ENCODE data around the gene PDIK1L.

Gene PDIK1L

DNA sequence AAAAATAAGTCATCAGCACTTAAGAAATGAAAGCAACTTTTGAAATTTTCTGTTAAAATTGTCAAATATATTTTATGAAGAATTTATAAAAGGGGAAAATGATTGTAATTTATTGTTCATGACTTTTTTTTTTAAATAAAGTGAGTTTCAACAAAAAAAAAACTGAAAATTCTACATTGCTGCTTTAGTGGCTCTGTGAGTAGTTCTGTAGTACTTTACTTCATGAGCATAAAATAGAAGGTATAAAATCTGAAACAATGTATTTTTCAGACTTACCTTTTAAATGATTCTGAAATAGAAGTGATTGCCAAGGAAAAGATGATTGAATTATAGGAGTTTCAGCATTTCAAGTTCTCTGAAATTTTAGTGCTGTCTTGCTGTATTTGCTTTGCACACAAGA, 13.8 kb downstream of the PDIK1L start:
- Histone ChIP-seq H3K27me3 (ENCODE audit: insufficient read depth, low read length) (no peaks in the 10 kb centered on the region), H3K27ac (ENCODE audit: low read length) (no peak overlapping the region), H3K36me3 (ENCODE audit: insufficient read depth, low read depth, low read length) (peaks cover 12% of the 10 kb centered on the region; the same call in 1 of the 2 replicates), H3K4me1 (ENCODE audit: insufficient read depth, low read length) (peaks cover 5% of the 10 kb centered on the region; the same call in 1 of the 2 replicates), H3K9me3 (ENCODE audit: insufficient read depth, low read depth, low read length) (no peaks in the 10 kb centered on the region), H3K9ac (ENCODE audit: low read depth, low read length) (no peak overlapping the region), H3K4me3 (ENCODE audit: low read length) (no peak overlapping the region)

- peaks cover 5% of the 10 kb centered on the region; the same call in 1 of the 2 replicates for H3K4me1 ChIP-seq (ENCODE audit: insufficient read depth, low read length)
- H3K27ac ChIP-seq (ENCODE audit: low read length), result no peak overlapping the region
- no peak overlapping the region for H3K4me3 ChIP-seq (ENCODE audit: low read length)
- no peaks in the 10 kb centered on the region for H3K9me3 ChIP-seq (ENCODE audit: insufficient read depth, low read depth, low read length)
- peaks cover 12% of the 10 kb centered on the region; the same call in 1 of the 2 replicates for H3K36me3 ChIP-seq (ENCODE audit: insufficient read depth, low read depth, low read length)
- no peak overlapping the region for H3K9ac ChIP-seq (ENCODE audit: low read depth, low read length)
- no peaks in the 10 kb centered on the region for H3K27me3 ChIP-seq (ENCODE audit: insufficient read depth, low read length)
Observed at GRCh38 chr1:26125946-26126320, 14.3 kb downstream of the PDIK1L start.

DNA sequence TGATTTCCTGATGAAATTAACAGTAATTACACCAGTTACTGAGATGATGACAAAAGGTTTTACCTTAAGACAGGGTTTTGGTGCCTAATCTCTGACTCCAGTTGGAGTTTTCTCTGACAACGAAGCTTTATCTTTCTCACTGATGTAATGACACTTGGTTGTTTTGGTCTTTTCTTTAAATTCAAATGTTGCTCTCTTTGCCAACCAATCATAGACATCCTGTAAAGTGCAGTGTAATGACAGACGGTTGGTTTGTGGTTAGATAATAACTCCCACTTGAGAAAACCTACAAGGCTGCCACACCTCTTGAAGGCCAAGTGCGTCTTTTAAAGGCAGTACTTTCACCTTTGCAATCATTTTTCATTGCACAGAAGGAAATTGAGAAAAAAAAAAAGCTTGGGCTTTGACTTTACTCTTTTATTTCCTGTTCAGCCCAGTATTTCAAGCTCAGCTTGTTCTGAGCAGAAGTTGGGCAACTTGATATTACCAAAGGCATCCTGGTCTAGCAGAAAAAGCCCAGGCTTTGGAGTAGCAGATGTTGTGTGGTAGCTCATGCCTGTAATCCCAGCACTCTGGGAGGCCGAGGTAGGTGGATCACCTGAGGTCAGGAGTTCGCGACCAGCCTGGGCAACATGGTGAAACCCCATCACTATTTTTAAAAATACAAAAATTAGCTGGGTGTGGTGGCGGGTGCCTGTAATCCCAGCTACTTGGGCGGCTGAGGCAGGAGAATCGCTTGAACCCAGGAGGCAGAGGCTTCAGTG, 14.9 kb downstream of the PDIK1L start:
- Histone ChIP-seq H3K9ac (ENCODE audit: low read depth, low read length) (no peak overlapping the region), H3K36me3 (ENCODE audit: insufficient read depth, low read depth, low read length) (peaks cover 12% of the 10 kb centered on the region; the same call in 1 of the 2 replicates), H3K9me3 (ENCODE audit: insufficient read depth, low read depth, low read length) (no peaks in the 10 kb centered on the region), H3K27ac (ENCODE audit: low read length) (no peak overlapping the region), H3K4me3 (ENCODE audit: low read length) (no peak overlapping the region), H3K4me1 (ENCODE audit: insufficient read depth, low read length) (peaks cover 5% of the 10 kb centered on the region; the same call in 1 of the 2 replicates), H3K27me3 (ENCODE audit: insufficient read depth, low read length) (no peaks in the 10 kb centered on the region)

DNA sequence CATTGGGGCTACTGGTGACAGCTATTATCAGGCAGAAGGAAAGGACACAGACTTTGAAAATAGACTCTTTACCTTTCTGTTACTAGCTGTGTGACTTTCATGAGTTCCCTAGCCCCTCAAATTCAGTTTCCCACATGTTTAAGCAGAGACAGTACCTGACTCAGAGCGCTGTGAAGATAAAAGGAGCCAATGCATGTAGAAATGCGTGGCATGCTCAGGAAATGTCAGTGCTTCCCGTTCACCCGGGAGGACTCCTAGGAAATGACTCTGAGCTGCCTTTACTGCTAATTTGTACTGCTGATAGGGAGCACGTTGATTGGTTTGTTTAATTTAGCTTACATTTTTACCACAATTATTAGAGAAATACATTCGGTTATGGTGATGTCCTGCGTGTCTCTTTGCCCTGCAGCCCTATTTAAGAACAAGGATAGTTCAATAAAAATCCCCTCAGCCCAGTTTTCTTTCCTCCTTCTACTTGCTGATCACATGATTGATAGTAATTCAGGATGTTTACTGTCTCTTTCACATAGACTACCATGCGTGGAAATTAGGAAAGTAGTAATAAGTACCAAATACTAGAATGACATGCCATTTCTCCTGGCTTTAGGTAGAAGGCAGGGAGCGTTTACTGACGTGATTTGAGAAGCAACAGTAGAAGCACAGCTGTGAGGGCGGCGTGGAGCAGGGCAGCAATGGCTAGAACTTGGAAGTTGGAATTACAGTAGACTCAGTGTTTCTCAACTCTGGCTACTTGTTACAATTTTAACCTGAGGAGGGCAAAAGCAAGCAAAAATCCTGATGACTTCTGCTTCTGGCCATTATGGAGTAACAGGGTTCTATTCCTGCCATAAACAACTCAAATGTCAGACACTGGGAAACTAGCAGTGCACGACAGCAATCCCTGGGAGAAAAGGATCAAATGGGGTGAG, 15.9 kb downstream of the PDIK1L start:
- H3K36me3 ChIP-seq (ENCODE audit: insufficient read depth, low read depth, low read length), result peaks cover 4% of the 10 kb centered on the region; the same call in 1 of the 2 replicates
- H3K27me3 ChIP-seq (ENCODE audit: insufficient read depth, low read length), result no peaks in the 10 kb centered on the region
- no peak overlapping the region for H3K9ac ChIP-seq (ENCODE audit: low read depth, low read length)
- peaks cover 5% of the 10 kb centered on the region; the same call in 1 of the 2 replicates for H3K4me1 ChIP-seq (ENCODE audit: insufficient read depth, low read length)
- no peaks in the 10 kb centered on the region for H3K9me3 ChIP-seq (ENCODE audit: insufficient read depth, low read depth, low read length)
- no peak overlapping the region for H3K27ac ChIP-seq (ENCODE audit: low read length)
- no peak overlapping the region for H3K4me3 ChIP-seq (ENCODE audit: low read length)

DNA sequence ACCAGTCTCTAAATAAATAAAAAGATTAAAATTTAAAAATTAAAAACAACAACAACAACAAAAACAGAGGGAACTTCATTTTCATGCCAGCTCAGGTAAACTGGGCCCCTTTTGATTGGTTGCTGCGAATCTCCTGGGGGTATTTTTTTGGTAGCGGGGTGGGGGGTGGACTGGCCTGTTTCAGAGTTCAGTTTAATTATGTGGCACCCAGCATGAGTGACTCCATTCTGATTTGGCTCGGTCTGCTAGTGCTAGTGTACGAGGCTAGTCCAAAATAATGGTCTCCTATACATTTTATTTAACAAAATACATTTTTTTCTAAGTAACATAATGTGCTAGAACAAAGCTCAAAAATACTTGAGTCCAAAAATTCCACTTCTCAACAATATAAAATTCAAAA, 18.2 kb downstream of the PDIK1L start:
- H3K9ac ChIP-seq (ENCODE audit: low read depth, low read length), result no peak overlapping the region
- no peak overlapping the region for H3K27ac ChIP-seq (ENCODE audit: low read length)
- no peak overlapping the region for H3K4me3 ChIP-seq (ENCODE audit: low read length)
- H3K9me3 ChIP-seq (ENCODE audit: insufficient read depth, low read depth, low read length), result no peaks in the 10 kb centered on the region
- H3K4me1 ChIP-seq (ENCODE audit: insufficient read depth, low read length), result peaks cover 5% of the 10 kb centered on the region; the same call in 1 of the 2 replicates
- no peaks in the 10 kb centered on the region for H3K36me3 ChIP-seq (ENCODE audit: insufficient read depth, low read depth, low read length)
- H3K27me3 ChIP-seq (ENCODE audit: insufficient read depth, low read length), result no peaks in the 10 kb centered on the region

DNA sequence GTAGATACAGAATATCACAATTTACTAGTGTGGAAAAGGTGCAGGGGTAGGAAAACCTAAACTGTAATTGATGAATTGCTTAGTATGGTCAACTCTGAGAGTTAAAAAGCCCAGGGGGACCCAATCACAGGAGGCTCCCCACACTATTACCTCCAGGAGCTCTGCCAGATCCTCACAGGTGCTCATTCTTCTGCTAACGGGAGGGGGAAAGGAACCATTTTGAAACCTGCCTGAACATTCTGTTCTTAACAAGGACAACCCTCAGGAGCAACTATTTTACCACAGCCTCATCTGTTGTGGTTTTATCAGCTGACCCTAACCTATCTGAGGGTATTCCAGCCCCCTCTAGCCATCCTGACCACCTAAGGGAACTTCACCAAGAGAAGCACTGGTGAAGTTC, 19.1 kb downstream of the PDIK1L start:
- H3K4me3 ChIP-seq (ENCODE audit: low read length), result no peak overlapping the region
- no peak overlapping the region for H3K9ac ChIP-seq (ENCODE audit: low read depth, low read length)
- no peak overlapping the region for H3K27ac ChIP-seq (ENCODE audit: low read length)
- H3K36me3 ChIP-seq (ENCODE audit: insufficient read depth, low read depth, low read length), result no peaks in the 10 kb centered on the region
- no peaks in the 10 kb centered on the region for H3K9me3 ChIP-seq (ENCODE audit: insufficient read depth, low read depth, low read length)
- H3K4me1 ChIP-seq (ENCODE audit: insufficient read depth, low read length), result peaks cover 5% of the 10 kb centered on the region; the same call in 1 of the 2 replicates
- H3K27me3 ChIP-seq (ENCODE audit: insufficient read depth, low read length), result no peaks in the 10 kb centered on the region

DNA sequence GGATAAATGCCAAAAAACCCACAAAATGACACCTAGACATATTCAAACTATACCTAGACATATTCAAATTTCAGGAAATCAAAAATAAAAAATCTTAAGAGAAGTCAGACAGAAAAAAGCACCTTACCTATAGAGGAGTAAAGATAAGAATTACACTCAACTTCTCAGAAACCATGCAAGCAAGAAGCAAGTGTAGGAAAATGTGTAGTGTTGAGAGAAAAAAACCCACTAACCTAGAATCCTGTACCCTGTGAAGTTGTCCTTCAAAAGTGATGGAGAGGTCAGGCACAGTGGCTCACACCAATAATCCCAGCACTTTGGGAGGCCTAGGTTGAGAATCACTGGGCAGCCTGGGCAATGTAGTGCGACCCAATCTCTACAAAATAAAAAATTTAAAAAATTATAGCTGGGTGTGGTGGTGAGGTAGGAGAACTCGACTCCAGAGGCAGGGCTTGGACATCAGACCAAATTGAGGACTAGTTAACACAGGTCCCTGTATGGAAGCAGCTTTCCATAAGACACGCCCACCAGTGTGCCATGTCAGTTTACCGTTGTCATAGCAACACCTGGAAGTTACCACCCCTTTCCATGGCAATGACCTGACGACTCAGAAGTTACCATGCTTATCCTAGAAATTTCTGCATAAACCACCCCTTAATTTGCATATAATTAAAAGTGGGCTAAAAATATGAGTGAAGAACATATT, 20.7 kb downstream of the PDIK1L start:
- Histone ChIP-seq H3K4me3 (ENCODE audit: low read length) (no peak overlapping the region), H3K4me1 (ENCODE audit: insufficient read depth, low read length) (no peaks in the 10 kb centered on the region), H3K27ac (ENCODE audit: low read length) (no peak overlapping the region), H3K27me3 (ENCODE audit: insufficient read depth, low read length) (no peaks in the 10 kb centered on the region), H3K36me3 (ENCODE audit: insufficient read depth, low read depth, low read length) (no peaks in the 10 kb centered on the region), H3K9ac (ENCODE audit: low read depth, low read length) (no peak overlapping the region), H3K9me3 (ENCODE audit: insufficient read depth, low read depth, low read length) (no peaks in the 10 kb centered on the region)

DNA sequence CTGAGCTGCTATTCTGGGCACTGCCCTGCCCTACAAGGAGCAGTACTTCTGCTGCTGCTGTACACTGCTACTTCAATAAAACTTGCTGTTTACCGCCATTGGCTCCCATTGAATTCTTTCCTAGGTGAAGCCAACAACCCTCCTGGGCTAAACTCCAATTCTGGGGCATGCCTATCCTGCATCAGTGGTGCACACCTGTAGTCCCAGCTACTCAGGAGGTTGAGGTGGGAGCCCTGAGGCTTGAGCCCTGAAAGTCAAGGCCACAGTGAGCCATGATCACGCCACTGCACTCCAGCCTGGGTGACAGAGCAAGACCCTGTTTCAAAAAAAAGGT, 21.2 kb downstream of the PDIK1L start:
- Histone ChIP-seq H3K4me3 (ENCODE audit: low read length) (no peak overlapping the region), H3K4me1 (ENCODE audit: insufficient read depth, low read length) (no peaks in the 10 kb centered on the region), H3K36me3 (ENCODE audit: insufficient read depth, low read depth, low read length) (no peaks in the 10 kb centered on the region), H3K9me3 (ENCODE audit: insufficient read depth, low read depth, low read length) (no peaks in the 10 kb centered on the region), H3K27me3 (ENCODE audit: insufficient read depth, low read length) (no peaks in the 10 kb centered on the region), H3K27ac (ENCODE audit: low read length) (no peak overlapping the region), H3K9ac (ENCODE audit: low read depth, low read length) (no peak overlapping the region)

DNA sequence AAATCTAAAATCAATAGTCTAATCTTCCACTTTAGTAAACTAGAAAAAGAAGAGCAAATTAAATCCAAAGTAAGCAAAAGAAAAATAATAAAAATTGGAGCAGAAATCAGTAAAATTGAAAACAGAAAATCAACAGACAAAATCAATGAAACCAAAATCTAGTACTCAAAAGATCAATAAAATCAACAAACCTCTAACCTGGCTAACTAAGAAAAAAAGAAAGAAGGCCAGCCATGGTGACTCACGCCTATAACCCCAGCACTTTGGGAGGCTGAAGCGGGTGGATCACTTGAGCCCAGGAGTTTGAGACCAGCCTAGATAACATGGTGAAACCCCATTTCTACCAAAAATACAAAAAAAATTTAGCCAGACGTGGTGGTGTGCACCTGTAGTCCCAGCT, 22.8 kb downstream of the PDIK1L start:
- H3K36me3 ChIP-seq (ENCODE audit: insufficient read depth, low read depth, low read length), result no peaks in the 10 kb centered on the region
- H3K9me3 ChIP-seq (ENCODE audit: insufficient read depth, low read depth, low read length), result no peaks in the 10 kb centered on the region
- H3K9ac ChIP-seq (ENCODE audit: low read depth, low read length), result no peak overlapping the region
- no peak overlapping the region for H3K4me3 ChIP-seq (ENCODE audit: low read length)
- H3K27me3 ChIP-seq (ENCODE audit: insufficient read depth, low read length), result no peaks in the 10 kb centered on the region
- H3K4me1 ChIP-seq (ENCODE audit: insufficient read depth, low read length), result no peaks in the 10 kb centered on the region
- no peak overlapping the region for H3K27ac ChIP-seq (ENCODE audit: low read length)

DNA sequence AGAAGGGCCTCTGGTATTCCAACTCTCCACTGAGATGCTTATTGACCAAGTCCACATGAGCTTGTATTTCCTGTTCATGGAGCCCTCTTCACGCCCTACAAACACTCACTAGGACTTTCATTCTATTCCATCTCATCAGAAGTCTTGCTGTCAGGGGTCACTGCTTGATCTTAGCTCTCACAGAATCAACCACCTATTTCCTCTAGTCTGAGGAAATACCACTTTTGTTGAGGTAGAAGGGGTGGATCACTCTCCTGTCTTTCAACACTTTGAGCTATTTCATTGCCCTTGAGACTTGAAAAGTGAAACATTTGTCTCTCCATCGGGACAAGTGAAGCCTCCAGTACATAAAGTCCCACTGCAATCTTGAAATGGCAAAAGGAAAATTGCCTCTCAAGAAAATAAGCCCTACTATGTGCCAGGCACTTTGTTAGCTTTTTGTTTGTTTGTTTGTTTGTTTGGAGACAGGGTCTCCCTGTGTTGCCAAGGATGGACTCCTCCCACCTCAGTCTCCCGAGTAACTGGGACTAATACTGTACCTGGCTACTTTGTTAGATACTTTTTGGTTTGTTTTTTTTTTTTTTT, 27.4 kb downstream of the PDIK1L start:
- Histone ChIP-seq H3K27ac (ENCODE audit: low read length) (no peak overlapping the region), H3K9ac (ENCODE audit: low read depth, low read length) (no peak overlapping the region), H3K4me1 (ENCODE audit: insufficient read depth, low read length) (no peaks in the 10 kb centered on the region)

GRCh38 chr1:26142159-26142558, 30.5 kb downstream of the PDIK1L start:
- H3K4me1 ChIP-seq (ENCODE audit: insufficient read depth, low read length), result no peaks in the 10 kb centered on the region
- no peaks in the 10 kb centered on the region for H3K9me3 ChIP-seq (ENCODE audit: insufficient read depth, low read depth, low read length)
- H3K27ac ChIP-seq (ENCODE audit: low read length), result no peak overlapping the region
- no peaks in the 10 kb centered on the region for H3K36me3 ChIP-seq (ENCODE audit: insufficient read depth, low read depth, low read length)
- H3K4me3 ChIP-seq (ENCODE audit: low read length), result no peak overlapping the region
- H3K27me3 ChIP-seq (ENCODE audit: insufficient read depth, low read length), result peaks cover 25% of the 10 kb centered on the region
- no peak overlapping the region for H3K9ac ChIP-seq (ENCODE audit: low read depth, low read length)

More for the DNA sequence above, 27.4 kb downstream of the PDIK1L start:
- Histone ChIP-seq H3K36me3 (ENCODE audit: insufficient read depth, low read depth, low read length) (no peaks in the 10 kb centered on the region), H3K4me3 (ENCODE audit: low read length) (no peak overlapping the region), H3K27me3 (ENCODE audit: insufficient read depth, low read length) (no peaks in the 10 kb centered on the region), H3K9me3 (ENCODE audit: insufficient read depth, low read depth, low read length) (no peaks in the 10 kb centered on the region)
